Uterus (tissue), 2 donors: Measurements from ENCODE around the gene RPAP3.

Experiments
- CTCF ChIP-seq, 4 experiments: fragments of 200-600 bp in 2 of 4; fragments of 450-650 bp in 2 of 4; sonication (generic) in 2 of 4; IDR thresholded peaks; one replicate each; pipeline ENCODE4 v1.5.1; 2016 to 2019; ENCODE audit warnings: antibody characterized with exemption in 4 of 4, mild to moderate bottlenecking in 2 of 4, moderate library complexity in 1 of 4
- POLR2A ChIP-seq, 2 donors: fragments of 450-650 bp; IDR thresholded peaks; one replicate each; pipeline ENCODE4 v1.6.1; 2016; ENCODE audit warnings: antibody characterized with exemption in 2 of 2, mild to moderate bottlenecking in 1 of 2, moderate library complexity in 1 of 2

GRCh38 chr12:47717443-47718193 is 11.8 kb upstream of the RPAP3 start:
- peak; percentile 69 to 76 (median 70) for TF ChIP-seq CTCF (IDR thresholded peaks at IDR 0.05)
- TF ChIP-seq POLR2A (IDR thresholded peaks at IDR 0.05), result no peak
